GM06990 (cell line): ENCODE data around the gene AP1S1.

Experiments used
- DNase-seq: peaks from one replicate; pipeline ENCODE4 v3.0.0-alpha.2; 2011; ENCODE audit not compliant: insufficient read length; ENCODE audit errors: extremely low read depth
- H3K27me3 ChIP-seq: replicated peaks from 2 replicates; pipeline ENCODE4 v1.6.0; 2011; ENCODE audit warnings: low read length; ENCODE audit not compliant: control insufficient read depth, insufficient read depth
- H3K36me3 ChIP-seq: 2 replicates; pipeline ENCODE4 v1.5.1; 2011; ENCODE audit warnings: low read length; ENCODE audit not compliant: control insufficient read depth, insufficient read depth
- H3K4me3 ChIP-seq: replicated peaks from 2 replicates; pipeline ENCODE4 v1.5.1; 2011; ENCODE audit warnings: low read depth, mild to moderate bottlenecking, control low read depth, low read length
- CTCF ChIP-seq: IDR thresholded peaks from 2 replicates; pipeline ENCODE4 v1.5.1; 2011; ENCODE audit warnings: low read length, control low read depth, mild to moderate bottlenecking, inconsistent platforms; ENCODE audit not compliant: insufficient read depth, poor library complexity, severe bottlenecking

The AP1S1 gene

GRCh38 chr7:101174322-101174854 is 20.1 kb downstream of the AP1S1 start:
- DNase-seq: no peak
- no peak for TF ChIP-seq CTCF
- Histone ChIP-seq H3K4me3 (no peak overlapping the region), H3K27me3 (peaks cover 3% of the 10 kb centered on the region), H3K36me3 (no peaks in the 10 kb centered on the region)

- DNase-seq: no peak
- H3K4me3 ChIP-seq: no peak overlapping the region
- H3K27me3 ChIP-seq: peaks cover 3% of the 10 kb centered on the region; the same call in 1 of the 2 replicates
- TF ChIP-seq CTCF: no peak
- H3K36me3 ChIP-seq: no peaks in the 10 kb centered on the region
Observed at GRCh38 chr7:101175664-101176063, 21.4 kb downstream of the AP1S1 start.

- no peak for DNase-seq
- Histone ChIP-seq H3K4me3 (no peak overlapping the region), H3K36me3 (no peaks in the 10 kb centered on the region), H3K27me3 (peaks cover 1% of the 10 kb centered on the region; the same call in 1 of the 2 replicates)
- no peak for TF ChIP-seq CTCF
Observed at GRCh38 chr7:101177644-101178043, 23.4 kb downstream of the AP1S1 start.

GRCh38 chr7:101179117-101179516 is 24.8 kb downstream of the AP1S1 start:
- H3K4me3 ChIP-seq: no peak overlapping the region
- H3K27me3 ChIP-seq: peaks cover 1% of the 10 kb centered on the region; the same call in 1 of the 2 replicates
- TF ChIP-seq CTCF: no peak
- DNase-seq: no peak
- no peaks in the 10 kb centered on the region for H3K36me3 ChIP-seq

GRCh38 chr7:101179713-101180112 is 25.4 kb downstream of the AP1S1 start:
- TF ChIP-seq CTCF: no peak
- DNase-seq: no peak
- H3K36me3 ChIP-seq: no peaks in the 10 kb centered on the region
- H3K4me3 ChIP-seq: no peak overlapping the region
- peaks cover 1% of the 10 kb centered on the region; the same call in 1 of the 2 replicates for H3K27me3 ChIP-seq
